ENCODE measurements around the gene SPAST.
"Not testable (repeated sequence)": the region's sequence is repeated elsewhere in the genome, so short reads cannot be mapped to it uniquely, and the experiment has no call there.

Gene SPAST

GRCh38 chr2:32168513-32168912 lies 105.2 kb downstream of the SPAST start:
- no peak for DNase-seq (ENCODE audit: extremely low read depth, low read depth)
- no peak for TF ChIP-seq CTCF (IDR thresholded peaks at IDR 0.05; ENCODE audit: low read depth, low read length)

- TF ChIP-seq CTCF (IDR thresholded peaks at IDR 0.05; ENCODE audit: low read depth, low read length) = no peak
- DNase-seq (ENCODE audit: extremely low read depth, low read depth) = no peak
These were observed 109.5 kb downstream of the SPAST start for GRCh38 chr2:32172870-32173269.

DNA sequence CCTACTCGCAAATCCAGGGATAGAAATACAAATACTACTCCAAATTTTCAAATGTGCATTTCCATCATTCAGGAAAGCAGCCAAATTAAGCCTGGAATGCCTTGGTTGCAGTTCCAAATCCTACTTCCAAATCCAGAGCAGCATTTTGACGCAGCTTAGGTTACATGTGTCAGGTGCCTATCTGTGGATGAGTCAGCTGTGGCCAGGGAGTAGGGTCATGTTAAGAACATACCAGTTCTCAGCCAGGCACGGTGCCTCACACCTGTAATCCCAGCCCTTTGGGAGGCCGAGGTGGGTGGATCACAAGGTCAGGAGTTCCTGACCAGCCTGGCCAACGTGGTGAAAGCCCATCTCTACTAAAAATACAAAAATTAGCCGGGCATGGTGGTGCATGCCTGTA lies 119.3 kb downstream of the SPAST start:
- DNase-seq (ENCODE audit: extremely low read depth, low read depth) = no peak
- no peak for TF ChIP-seq CTCF (IDR thresholded peaks at IDR 0.05; ENCODE audit: low read depth, low read length)

DNA sequence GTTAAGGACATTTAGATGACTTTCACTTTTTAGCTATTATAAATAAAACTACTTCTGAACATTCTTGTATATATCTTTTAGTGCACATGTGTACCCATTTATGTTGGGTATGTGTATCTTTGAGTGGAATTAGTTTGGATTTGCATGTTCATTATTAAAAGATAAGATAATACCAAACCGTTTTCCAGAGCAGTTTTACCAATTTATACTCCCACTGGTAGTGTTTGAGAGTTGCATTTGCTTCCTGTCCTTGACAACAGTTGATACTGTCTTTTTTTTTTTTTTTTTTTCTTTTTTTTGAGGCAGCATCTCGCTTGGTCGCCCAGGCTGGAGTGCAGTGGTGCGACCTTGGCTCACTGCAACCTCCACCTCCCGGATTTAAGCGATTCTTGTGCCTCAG lies 125.7 kb downstream of the SPAST start:
- TF ChIP-seq CTCF (IDR thresholded peaks at IDR 0.05; ENCODE audit: low read depth, low read length) = no peak

GRCh38 chr2:32192418-32192817 lies 129.1 kb downstream of the SPAST start:
- no peak for TF ChIP-seq CTCF (IDR thresholded peaks at IDR 0.05; ENCODE audit: low read depth, low read length)
- no peak for DNase-seq (ENCODE audit: extremely low read depth, low read depth)

More for the DNA sequence above, 125.7 kb downstream of the SPAST start:
- no peak for DNase-seq (ENCODE audit: extremely low read depth, low read depth)

- no peak for TF ChIP-seq CTCF (IDR thresholded peaks at IDR 0.05; ENCODE audit: low read depth, low read length)
- no peak for DNase-seq (ENCODE audit: extremely low read depth, low read depth)
These were observed 137.5 kb downstream of the SPAST start for GRCh38 chr2:32200814-32201213.

GRCh38 chr2:32203428-32203827 lies 140.1 kb downstream of the SPAST start:
- not testable (repeated sequence) for DNase-seq (ENCODE audit: extremely low read depth, low read depth)

All from AG09319 (cell line).